Measurements from ENCODE around the gene TNPO3.

- TF ChIP-seq EZH2 (IDR thresholded peaks at IDR 0.05) (no peak), FOXP2 (optimal IDR thresholded peaks at IDR 0.05; ENCODE audit: control extremely low read depth, extremely low read length, insufficient read depth) (no peak), POLR2AphosphoS5 (IDR thresholded peaks at IDR 0.05; ENCODE audit: borderline replicate concordance, low read depth, low read length) (no peak)
Measured at GRCh38 chr7:128951296-128951695, 103.6 kb downstream of the TNPO3 start.
